Hindlimb muscle (tissue), 1 donor: Measurements from ENCODE around the gene ENKUR. TPM values are rescaled to one million over a fixed set of nuclear protein-coding genes. Genes with fewer than 3 reads are reported as not detected.
"Not testable (repeated sequence)": the region's sequence is repeated elsewhere in the genome, so short reads cannot be mapped to it uniquely, and the experiment has no call there.

Experiments used
- DNase-seq: peaks from one replicate; pipeline ENCODE4 v3.0.0-alpha.2; 2013
- polyA plus RNA-seq: library from polyadenylated mRNA; unstranded; fragments of 120-200 nt; gene quantifications from one replicate; pipeline ENCODE4 v1.2.1, GENCODE V29; 2013; ENCODE audit not compliant: insufficient read length

Gene ENKUR
- polyA plus RNA-seq, 1 donor, result 0.30 TPM

DNA sequence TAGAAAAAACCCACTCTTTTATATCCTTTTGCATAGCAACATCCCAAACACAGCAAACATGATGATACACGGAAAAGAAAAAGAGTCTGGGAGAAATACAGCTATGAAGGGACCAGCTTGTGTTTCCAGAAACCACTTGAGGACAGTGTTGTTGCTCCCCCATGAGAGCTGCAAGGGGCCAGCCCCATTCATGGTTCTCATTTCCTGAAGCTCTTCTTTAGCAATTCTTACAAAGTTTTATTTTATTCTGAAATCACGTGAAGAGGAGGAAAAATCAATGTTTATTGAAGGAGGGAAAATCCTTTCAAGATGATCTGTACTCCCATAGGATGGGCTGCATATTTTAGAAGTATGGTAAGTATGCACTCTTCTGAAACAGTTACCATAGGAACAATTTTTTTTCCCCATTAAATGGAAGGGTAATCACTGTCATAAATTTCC is 46.1 kb downstream of the ENKUR start:
- peak; percentile 69 for DNase-seq

DNA sequence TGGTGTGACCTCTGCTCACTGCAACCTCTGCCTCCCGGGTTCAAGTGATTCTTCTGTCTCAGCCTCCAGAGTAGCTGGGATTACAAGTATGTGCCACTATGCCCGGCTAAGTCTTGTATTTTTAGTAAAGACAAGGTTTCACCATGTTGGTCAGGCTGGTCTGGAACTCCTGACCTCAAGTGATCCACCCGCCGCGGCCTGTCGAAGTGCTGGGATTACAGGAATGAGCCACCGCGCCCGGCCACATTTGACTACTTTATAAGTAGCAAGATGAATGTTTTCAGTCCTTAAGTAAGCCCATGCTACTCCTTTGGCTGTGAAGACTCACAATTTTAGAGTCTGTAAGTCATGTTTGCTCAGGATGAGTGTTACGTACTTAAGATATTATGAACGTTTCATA is 47.0 kb downstream of the ENKUR start:
- DNase-seq, result not testable (repeated sequence)

GRCh38 chr10:24968349-24968748 is 47.6 kb downstream of the ENKUR start:
- no peak for DNase-seq

DNA sequence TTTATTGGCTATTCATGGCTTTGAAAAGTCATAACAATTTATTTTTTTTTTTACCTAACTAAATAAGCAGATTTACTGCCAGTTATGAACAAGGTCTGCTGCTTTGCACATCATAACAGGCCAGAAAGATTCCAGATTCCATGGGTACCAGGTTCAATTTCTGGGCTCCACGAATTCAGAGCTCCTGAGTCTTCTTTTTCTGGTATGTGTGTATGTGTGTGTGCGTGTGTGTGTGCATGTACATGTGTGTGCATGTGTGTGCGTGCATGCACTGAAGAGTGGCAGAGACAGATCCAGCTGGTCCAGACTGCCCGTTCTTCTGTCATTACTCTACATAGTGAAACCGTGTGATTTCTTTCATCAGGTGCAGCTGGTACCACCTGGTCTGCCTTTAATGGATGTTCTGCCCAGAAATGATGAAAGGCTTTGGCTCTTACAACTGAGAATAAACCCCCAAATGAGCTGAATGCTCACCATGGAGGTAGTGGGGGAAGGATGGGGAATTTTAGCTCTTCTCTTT is 48.9 kb downstream of the ENKUR start:
- DNase-seq, result no peak

- no peak for DNase-seq
These were observed 50.9 kb downstream of the ENKUR start for GRCh38 chr10:24965051-24965450.

- DNase-seq, result no peak
These were observed 52.4 kb downstream of the ENKUR start for GRCh38 chr10:24963521-24964041.

GRCh38 chr10:24962995-24963394 is 53.0 kb downstream of the ENKUR start:
- DNase-seq, result no peak

DNA sequence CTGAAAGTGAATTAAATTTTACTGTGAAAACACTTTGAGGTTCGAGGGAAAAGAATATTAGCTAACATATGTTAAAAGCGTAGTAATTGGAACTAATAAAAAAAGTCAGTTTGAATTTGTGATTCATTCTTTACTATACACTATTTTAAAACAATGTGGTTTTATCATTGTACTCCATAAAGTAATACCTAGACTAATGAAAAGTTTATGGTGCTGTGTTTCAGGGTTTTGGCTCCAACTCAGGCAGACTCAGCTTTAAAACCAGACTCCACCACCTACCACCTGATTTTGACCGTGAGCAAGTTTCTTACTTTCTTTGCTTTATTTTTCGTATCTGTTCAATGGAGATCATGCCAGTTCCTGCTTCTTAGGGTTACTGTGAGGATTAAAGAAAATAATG is 54.4 kb downstream of the ENKUR start:
- no peak for DNase-seq

DNA sequence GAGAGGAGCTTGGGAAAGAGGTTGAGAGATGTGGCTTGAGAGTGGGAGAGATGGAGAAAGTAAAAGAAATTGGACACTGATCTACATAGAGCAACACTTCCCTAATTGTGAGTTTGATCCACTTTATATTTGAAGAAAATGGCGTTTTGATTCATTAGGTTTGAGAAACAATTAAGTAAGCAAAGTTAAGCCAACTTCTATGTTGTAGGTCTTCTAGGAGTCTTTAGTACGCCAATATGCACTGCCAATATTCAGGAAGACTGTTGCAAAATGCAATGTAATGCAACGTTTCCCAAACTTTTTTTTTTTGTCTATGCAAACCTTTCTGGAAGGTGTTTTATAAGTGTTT is 56.6 kb downstream of the ENKUR start:
- no peak for DNase-seq

GRCh38 chr10:24958721-24959381 is 57.1 kb downstream of the ENKUR start:
- peak; percentile 84 for DNase-seq

DNA sequence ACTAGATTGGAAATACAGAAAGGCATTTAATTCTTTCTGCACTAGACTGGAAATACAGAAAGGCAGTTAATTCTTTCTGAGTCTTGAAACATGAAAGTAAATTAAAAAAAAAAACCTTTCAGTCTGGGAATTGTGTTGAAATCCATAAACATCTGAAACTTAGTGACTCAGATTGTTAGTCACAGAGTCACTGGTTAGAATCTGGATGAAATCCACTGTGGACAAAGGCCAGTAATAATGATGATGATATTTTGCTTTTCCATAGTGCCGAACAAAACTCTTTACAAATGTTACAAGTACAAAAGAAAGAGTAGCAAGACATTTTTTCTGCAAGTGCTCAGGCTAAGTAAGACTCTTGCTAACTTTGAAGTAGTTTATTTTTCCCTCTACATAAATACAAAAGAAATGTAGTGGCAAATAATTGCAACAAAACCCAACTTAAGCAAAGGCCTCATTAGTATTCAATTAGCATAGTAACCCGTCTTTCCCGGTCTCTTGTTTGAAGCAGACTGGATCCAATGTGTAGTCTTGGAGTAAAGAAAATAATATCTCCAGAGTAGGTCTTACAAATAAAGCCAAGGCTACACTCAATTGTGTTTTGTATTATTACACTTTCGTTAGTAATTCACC is 57.8 kb downstream of the ENKUR start:
- peak; percentile 87 for DNase-seq

- not testable (repeated sequence) for DNase-seq
These were observed 58.3 kb downstream of the ENKUR start for GRCh38 chr10:24957624-24958051.

GRCh38 chr10:24953675-24954074 is 62.3 kb downstream of the ENKUR start:
- DNase-seq, result no peak

GRCh38 chr10:24952707-24953645 is 63.0 kb downstream of the ENKUR start:
- DNase-seq, result peak; percentile 79

- peak; percentile 76 for DNase-seq
These were observed 63.7 kb downstream of the ENKUR start, which contains the start of gene PRTFDC1 for GRCh38 chr10:24952143-24952706. Gene PRTFDC1, minus strand, starts transcription at chr10:24952606. Its CDS starts 31 bp downstream, at chr10:24952575.

GRCh38 chr10:24951201-24952142 is 64.5 kb downstream of the ENKUR start:
- no peak for DNase-seq

DNA sequence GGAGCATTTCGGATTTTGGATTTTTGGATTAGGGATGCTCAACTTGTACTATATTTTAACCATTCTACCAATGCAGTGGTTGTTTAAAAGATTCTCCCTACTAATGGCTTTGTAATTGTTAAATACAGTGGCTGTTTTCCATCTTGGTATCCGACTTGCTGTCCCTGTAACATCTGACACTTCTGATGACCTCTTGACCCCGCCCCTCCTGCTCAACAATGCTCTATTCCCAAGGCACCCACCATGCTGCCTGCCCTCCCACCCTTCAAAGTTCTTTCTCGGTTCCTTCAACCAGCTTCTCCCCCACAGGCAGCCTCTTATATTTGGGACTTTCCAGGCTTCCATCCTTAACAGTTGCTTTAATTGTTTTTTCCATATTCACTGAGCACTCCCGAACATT is 65.5 kb downstream of the ENKUR start:
- DNase-seq, result no peak

GRCh38 chr10:24949616-24950015 is 66.3 kb downstream of the ENKUR start:
- no peak for DNase-seq

GRCh38 chr10:24947304-24948097 is 68.5 kb downstream of the ENKUR start:
- DNase-seq, result peak; percentile 15
